ENCODE results near the gene ROCK1. TPM values are rescaled to one million over a fixed set of nuclear protein-coding genes. Genes with fewer than 3 reads are reported as not detected.

The ROCK1 gene
- total and polyA plus RNA-seq, 2 donors (not counting 1 experiment from before 2014, with no cell fraction given) = 12.5 to 103 TPM

GRCh38 chr18:21071071-21071470 lies 40.5 kb downstream of the ROCK1 start:
- Histone ChIP-seq H4K20me1 (ENCODE audit: control insufficient read depth, insufficient read depth, low read length, poor library complexity, severe bottlenecking) (peaks cover 64% of the 10 kb centered on the region), H3K4me3 (ENCODE audit: control extremely low read depth in 1 of 5, extremely low read depth in 1 of 5, insufficient read depth in 1 of 5, low read depth in 2 of 5, low read length in 4 of 5) (no peak overlapping the region), H3K36me3 (replicated peaks in 1 of 2; ENCODE audit: control extremely low read depth in 1 of 2, control insufficient read depth in 1 of 2, extremely low read depth in 1 of 2, insufficient read depth in 2 of 2, low read length in 1 of 2) (peaks cover 5 to 8% of the 10 kb centered on the region in 2 experiments), H3K9me3 (ENCODE audit: control extremely low read depth in 1 of 3, control insufficient read depth in 2 of 3, insufficient read depth in 1 of 3, low read length in 2 of 3) (no peaks in the 10 kb centered on the region), H3K27ac (ENCODE audit: low read length in 2 of 2) (no peak overlapping the region), H3K79me2 (ENCODE audit: control insufficient read depth, insufficient read depth, low read length) (peaks cover 87% of the 10 kb centered on the region), H3K4me1 (ENCODE audit: control insufficient read depth in 2 of 2, insufficient read depth in 2 of 2, low read length in 2 of 2) (peaks cover 27 to 40% of the 10 kb centered on the region in 2 donors), H3K27me3 (replicated peaks in 1 of 4; ENCODE audit: control extremely low read depth in 1 of 4, control insufficient read depth in 3 of 4, insufficient read depth in 4 of 4, low read length in 3 of 4) (no peaks in the 10 kb centered on the region), H3K9ac (ENCODE audit: low read length) (no peak overlapping the region), H3K4me2 (replicated peaks; ENCODE audit: low read depth, low read length, poor library complexity, severe bottlenecking) (no peak overlapping the region), H2AFZ (ENCODE audit: insufficient read depth, low read depth, low read length, poor library complexity, severe bottlenecking) (no peak overlapping the region)
- CTCF ChIA-PET = no interaction called here
- no peaks in the 10 kb centered on the region for H3K27me3 Mint-ChIP-seq
- no peak for TF ChIP-seq EZH2 (IDR thresholded peaks at IDR 0.05; ENCODE audit: borderline replicate concordance, insufficient read depth, low read depth, low read length, poor library complexity, severe bottlenecking)
- WGBS (ENCODE audit: insufficient coverage) = 100% methylated on average over 2 of the region's 4 CpGs
- POLR2A ChIA-PET = interaction anchor here (0.7 kb wide), 1 partner anchor 107 kb away, joined by 11 read pairs; no protein-coding TSS in a partner anchor
- DNase-seq (no peak), ATAC-seq (ENCODE audit: low read depth) (no peak)
- no peak overlapping the region for H3K27ac Mint-ChIP-seq
- H3K4me3 Mint-ChIP-seq = no peak overlapping the region
- H3K9me3 Mint-ChIP-seq (ENCODE audit: insufficient read depth) = no peaks in the 10 kb centered on the region
- intact Hi-C loops (cut with micrococcal nuclease) = no loop called here
- H3K4me1 Mint-ChIP-seq = peaks cover 56% of the 10 kb centered on the region

GRCh38 chr18:21069468-21069867 lies 42.1 kb downstream of the ROCK1 start:
- H3K4me1 Mint-ChIP-seq = peaks cover 44% of the 10 kb centered on the region
- CTCF ChIA-PET = interaction anchor here (0.6 kb wide), 1 partner anchor 111 kb away, joined by 3 read pairs; no protein-coding TSS in a partner anchor

More at GRCh38 chr18:21069468-21069867, 42.1 kb downstream of the ROCK1 start:
- Histone ChIP-seq H3K4me1 (ENCODE audit: control insufficient read depth in 2 of 2, insufficient read depth in 2 of 2, low read length in 2 of 2) (peaks cover 13 to 24% of the 10 kb centered on the region in 2 donors), H3K4me3 (ENCODE audit: control extremely low read depth in 1 of 5, extremely low read depth in 1 of 5, insufficient read depth in 1 of 5, low read depth in 2 of 5, low read length in 4 of 5) (no peak overlapping the region), H3K36me3 (replicated peaks in 1 of 2; ENCODE audit: control extremely low read depth in 1 of 2, control insufficient read depth in 1 of 2, extremely low read depth in 1 of 2, insufficient read depth in 2 of 2, low read length in 1 of 2) (peaks cover 5 to 10% of the 10 kb centered on the region in 2 experiments), H4K20me1 (ENCODE audit: control insufficient read depth, insufficient read depth, low read length, poor library complexity, severe bottlenecking) (peaks cover 57% of the 10 kb centered on the region), H3K27me3 (replicated peaks in 1 of 4; ENCODE audit: control extremely low read depth in 1 of 4, control insufficient read depth in 3 of 4, insufficient read depth in 4 of 4, low read length in 3 of 4) (no peaks in the 10 kb centered on the region), H3K79me2 (ENCODE audit: control insufficient read depth, insufficient read depth, low read length) (peaks cover 75% of the 10 kb centered on the region), H2AFZ (ENCODE audit: insufficient read depth, low read depth, low read length, poor library complexity, severe bottlenecking) (no peak overlapping the region), H3K27ac (ENCODE audit: low read length in 2 of 2) (no peak overlapping the region), H3K4me2 (replicated peaks; ENCODE audit: low read depth, low read length, poor library complexity, severe bottlenecking) (no peak overlapping the region), H3K9ac (ENCODE audit: low read length) (no peak overlapping the region), H3K9me3 (ENCODE audit: control extremely low read depth in 1 of 3, control insufficient read depth in 2 of 3, insufficient read depth in 1 of 3, low read length in 2 of 3) (no peaks in the 10 kb centered on the region)
- intact Hi-C loops (cut with micrococcal nuclease) = no loop called here
- no peak overlapping the region for H3K4me3 Mint-ChIP-seq
- no peak for DNase-seq
- H3K27me3 Mint-ChIP-seq = no peaks in the 10 kb centered on the region
- no peaks in the 10 kb centered on the region for H3K9me3 Mint-ChIP-seq (ENCODE audit: insufficient read depth)
- no peak for ATAC-seq (ENCODE audit: low read depth)
- no CpG with 5 or more reads among the region's 1 CpG for WGBS (ENCODE audit: insufficient coverage)
- POLR2A ChIA-PET = no interaction called here
- TF ChIP-seq EZH2 (IDR thresholded peaks at IDR 0.05; ENCODE audit: borderline replicate concordance, insufficient read depth, low read depth, low read length, poor library complexity, severe bottlenecking) (no peak), CTCF (IDR thresholded peaks at IDR 0.05) (no peak)
- H3K27ac Mint-ChIP-seq = no peak overlapping the region
